Activated CD8-positive, alpha-beta memory T cell treated with anti-CD3 and anti-CD28 coated beads for 24 hours (primary cell): ENCODE data around the gene STK38L.

Source experiments
- DNase-seq: peaks from one replicate; pipeline ENCODE4 v3.0.0-alpha.2; 2020

The STK38L gene

GRCh38 chr12:27359578-27360340 lies 115.7 kb downstream of the STK38L start:
- no peak for DNase-seq

- no peak for DNase-seq
These were observed 117.3 kb downstream of the STK38L start for GRCh38 chr12:27361372-27361771.

- no peak for DNase-seq
These were observed 122.5 kb downstream of the STK38L start for GRCh38 chr12:27366621-27367020.

DNA sequence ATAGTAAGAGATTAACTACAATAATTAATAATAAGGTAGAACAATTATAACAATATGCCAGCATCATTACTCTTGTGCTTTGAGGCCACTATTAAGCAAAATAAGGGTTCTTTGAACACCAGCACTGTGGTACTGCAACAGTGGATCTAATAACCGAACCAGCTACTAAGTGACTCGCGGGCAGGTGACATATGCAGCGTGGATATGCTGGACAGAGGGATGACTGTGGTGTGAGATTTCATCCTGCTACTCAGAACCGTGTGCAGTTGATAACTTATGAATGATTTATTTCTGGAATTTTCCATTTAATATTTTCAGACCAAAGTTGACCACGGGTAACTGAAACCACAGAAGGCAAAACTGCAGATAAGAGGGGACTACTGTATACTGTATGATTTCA lies 123.0 kb downstream of the STK38L start:
- no peak for DNase-seq
